Activated CD4-positive, alpha-beta T cell treated with anti-CD3 and anti-CD28 coated beads, Interleukin-2, amount 10 ng/mL, durations not matched to agents 7 days and 5 days (primary cell): ENCODE results near the gene IGSF9. TPM values are rescaled to one million over a fixed set of nuclear protein-coding genes. Genes with fewer than 3 reads are reported as not detected.

Experiments used
- CTCF ChIA-PET: fragments of 350-600 bp; sonication (Branson Sonifier 250); formaldehyde crosslinking; loops from one replicate; lab custom pipeline; 2021; ENCODE audit warnings: antibody characterized with exemption; lab: Charles Lee
- POLR2A ChIA-PET: fragments of 350-600 bp; sonication (Branson Sonifier 250); formaldehyde crosslinking; loops from one replicate; lab custom pipeline; 2021; ENCODE audit warnings: antibody characterized with exemption; lab: Charles Lee
- DNase-seq: peaks from one replicate; pipeline ENCODE4 v3.0.0-alpha.2; 2020
- H3K27ac Mint-ChIP-seq: one replicate; pipeline ENCODE4 v1.8.0; 2021; ENCODE audit warnings: mild to moderate bottlenecking, moderate library complexity, mixed read lengths
- H3K27me3 Mint-ChIP-seq: one replicate; pipeline ENCODE4 v1.8.0; 2021; ENCODE audit warnings: mixed read lengths
- H3K36me3 Mint-ChIP-seq: one replicate; pipeline ENCODE4 v1.8.0; 2021; ENCODE audit warnings: low read depth, mixed read lengths
- H3K4me1 Mint-ChIP-seq: one replicate; pipeline ENCODE4 v1.8.0; 2021; ENCODE audit warnings: mixed read lengths
- H3K4me3 Mint-ChIP-seq: one replicate; pipeline ENCODE4 v1.8.0; 2021; ENCODE audit warnings: mild to moderate bottlenecking, moderate library complexity, mixed read lengths
- H3K9me3 Mint-ChIP-seq: one replicate; pipeline ENCODE4 v1.8.0; 2021; ENCODE audit warnings: mixed read lengths
- total RNA-seq, 2 experiments: library from RNA; stranded (reverse); gene quantifications; one replicate each; pipeline ENCODE4 v1.2.3, GENCODE V29; 2021

Gene IGSF9, protein sequence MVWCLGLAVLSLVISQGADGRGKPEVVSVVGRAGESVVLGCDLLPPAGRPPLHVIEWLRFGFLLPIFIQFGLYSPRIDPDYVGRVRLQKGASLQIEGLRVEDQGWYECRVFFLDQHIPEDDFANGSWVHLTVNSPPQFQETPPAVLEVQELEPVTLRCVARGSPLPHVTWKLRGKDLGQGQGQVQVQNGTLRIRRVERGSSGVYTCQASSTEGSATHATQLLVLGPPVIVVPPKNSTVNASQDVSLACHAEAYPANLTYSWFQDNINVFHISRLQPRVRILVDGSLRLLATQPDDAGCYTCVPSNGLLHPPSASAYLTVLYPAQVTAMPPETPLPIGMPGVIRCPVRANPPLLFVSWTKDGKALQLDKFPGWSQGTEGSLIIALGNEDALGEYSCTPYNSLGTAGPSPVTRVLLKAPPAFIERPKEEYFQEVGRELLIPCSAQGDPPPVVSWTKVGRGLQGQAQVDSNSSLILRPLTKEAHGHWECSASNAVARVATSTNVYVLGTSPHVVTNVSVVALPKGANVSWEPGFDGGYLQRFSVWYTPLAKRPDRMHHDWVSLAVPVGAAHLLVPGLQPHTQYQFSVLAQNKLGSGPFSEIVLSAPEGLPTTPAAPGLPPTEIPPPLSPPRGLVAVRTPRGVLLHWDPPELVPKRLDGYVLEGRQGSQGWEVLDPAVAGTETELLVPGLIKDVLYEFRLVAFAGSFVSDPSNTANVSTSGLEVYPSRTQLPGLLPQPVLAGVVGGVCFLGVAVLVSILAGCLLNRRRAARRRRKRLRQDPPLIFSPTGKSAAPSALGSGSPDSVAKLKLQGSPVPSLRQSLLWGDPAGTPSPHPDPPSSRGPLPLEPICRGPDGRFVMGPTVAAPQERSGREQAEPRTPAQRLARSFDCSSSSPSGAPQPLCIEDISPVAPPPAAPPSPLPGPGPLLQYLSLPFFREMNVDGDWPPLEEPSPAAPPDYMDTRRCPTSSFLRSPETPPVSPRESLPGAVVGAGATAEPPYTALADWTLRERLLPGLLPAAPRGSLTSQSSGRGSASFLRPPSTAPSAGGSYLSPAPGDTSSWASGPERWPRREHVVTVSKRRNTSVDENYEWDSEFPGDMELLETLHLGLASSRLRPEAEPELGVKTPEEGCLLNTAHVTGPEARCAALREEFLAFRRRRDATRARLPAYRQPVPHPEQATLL
- not detected for total RNA-seq

DNA sequence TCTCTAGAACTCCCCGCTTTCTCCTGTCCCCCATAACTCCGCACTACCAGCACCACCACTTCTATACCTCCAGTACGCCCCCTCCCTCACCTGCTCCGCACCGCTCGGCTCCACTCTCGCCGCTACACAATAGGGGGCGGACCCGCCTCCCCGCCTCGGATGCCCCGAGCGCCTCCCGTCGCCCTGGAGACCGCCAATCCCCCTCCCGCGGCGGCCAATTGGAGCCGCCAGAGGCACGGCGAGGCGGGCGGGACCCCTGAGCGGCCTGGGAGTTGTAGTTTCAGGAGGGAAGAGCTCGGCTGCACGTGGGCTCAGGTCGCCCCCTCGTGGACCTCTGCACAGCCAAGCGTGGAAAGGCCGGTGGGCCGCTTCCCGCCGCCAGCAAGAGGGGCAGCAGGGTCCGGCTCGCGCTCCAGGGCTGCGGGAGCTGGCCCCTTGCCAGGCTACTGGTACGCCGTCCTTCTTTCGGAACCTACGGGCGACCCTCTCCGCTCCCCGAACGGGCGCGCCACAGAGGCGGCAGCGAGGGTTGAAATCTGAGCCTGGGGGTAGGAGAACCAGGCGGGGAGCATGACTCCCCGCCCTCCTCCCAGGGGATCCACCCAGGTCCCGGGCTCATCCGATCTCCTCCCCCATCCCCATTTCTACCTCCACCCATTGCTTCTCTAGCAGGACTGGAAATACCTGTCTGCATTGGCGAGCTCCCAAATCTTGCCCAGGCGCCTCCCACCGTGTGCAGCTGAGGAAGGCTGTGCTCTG lies at the start of gene IGSF9:
Gene IGSF9, minus strand, starts transcription at position 131 of the 759 bp plus-strand sequence. CDS start 2,159 bp downstream, outside the sequence.
- DNase-seq = peak; percentile 58
- Mint-ChIP-seq H3K36me3 (no peaks in the 10 kb centered on the region), H3K27me3 (peaks cover 56% of the 10 kb centered on the region), H3K27ac (no peak within 1 kb of the TSS), H3K4me3 (peak within 1 kb of the TSS; percentile 15), H3K4me1 (peaks cover 12% of the 10 kb centered on the region), H3K9me3 (no peaks in the 10 kb centered on the region)
- CTCF ChIA-PET = interaction anchor here (0.6 to 2.2 kb wide), 5 partner anchors 10 to 163 kb away, joined by 3 to 8 read pairs (median 4); partner anchors contain the start of gene TAGLN2
- POLR2A ChIA-PET = no interaction called here

DNA sequence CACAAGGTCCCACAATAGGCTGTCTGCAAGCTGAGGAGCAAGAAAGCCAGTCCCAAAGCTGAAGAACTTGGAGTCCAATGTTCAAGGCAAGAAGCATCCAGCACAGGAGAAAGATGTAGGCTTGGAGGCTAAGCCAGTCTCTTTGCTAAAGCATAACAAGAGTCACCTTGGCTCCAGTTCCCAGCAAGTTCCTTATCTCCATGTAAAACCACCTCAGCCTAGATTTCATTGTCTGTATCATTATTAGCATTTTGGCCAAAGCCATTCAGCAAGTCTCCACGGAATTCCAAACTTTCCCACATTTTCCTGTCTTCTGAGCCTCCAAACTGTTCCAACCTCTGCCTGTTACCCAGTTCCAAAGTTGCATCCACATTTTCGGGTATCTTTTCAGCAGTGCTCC lies 49.5 kb upstream of the IGSF9 start:
- no peaks in the 10 kb centered on the region for H3K36me3 Mint-ChIP-seq
- CTCF ChIA-PET = no interaction called here

DNA sequence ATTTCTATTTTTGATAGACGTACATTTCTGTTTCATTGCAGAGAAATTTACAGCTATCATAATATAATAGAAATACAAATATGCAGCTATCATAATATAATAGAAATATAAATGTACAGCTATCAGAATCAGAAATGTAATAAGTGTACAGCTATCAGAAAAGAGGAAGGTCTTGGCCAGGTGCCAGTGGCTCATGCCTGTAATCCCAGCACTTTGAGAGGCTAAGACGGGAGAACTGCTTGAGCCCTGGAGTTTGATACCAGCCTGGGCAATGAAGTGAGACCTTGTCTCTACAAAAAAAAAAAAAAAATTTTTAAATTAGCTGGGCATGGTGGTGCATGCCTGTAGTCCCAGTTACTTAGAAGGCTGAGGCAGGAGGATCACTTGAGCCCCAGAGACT lies 48.5 kb upstream of the IGSF9 start:
- ChIA-PET CTCF (no interaction called here), POLR2A (no interaction called here)
- Mint-ChIP-seq H3K27ac (no peak overlapping the region), H3K9me3 (no peaks in the 10 kb centered on the region), H3K36me3 (no peaks in the 10 kb centered on the region), H3K27me3 (peaks cover 34% of the 10 kb centered on the region), H3K4me1 (peaks cover 9% of the 10 kb centered on the region), H3K4me3 (no peak overlapping the region)
- DNase-seq = no peak

More for the DNA sequence above, 49.5 kb upstream of the IGSF9 start:
- peaks cover 9% of the 10 kb centered on the region for H3K4me1 Mint-ChIP-seq
- H3K27ac Mint-ChIP-seq = no peak overlapping the region
- no peak for DNase-seq
- POLR2A ChIA-PET = no interaction called here
- H3K4me3 Mint-ChIP-seq = no peak overlapping the region
- peaks cover 38% of the 10 kb centered on the region for H3K27me3 Mint-ChIP-seq
- no peaks in the 10 kb centered on the region for H3K9me3 Mint-ChIP-seq

DNA sequence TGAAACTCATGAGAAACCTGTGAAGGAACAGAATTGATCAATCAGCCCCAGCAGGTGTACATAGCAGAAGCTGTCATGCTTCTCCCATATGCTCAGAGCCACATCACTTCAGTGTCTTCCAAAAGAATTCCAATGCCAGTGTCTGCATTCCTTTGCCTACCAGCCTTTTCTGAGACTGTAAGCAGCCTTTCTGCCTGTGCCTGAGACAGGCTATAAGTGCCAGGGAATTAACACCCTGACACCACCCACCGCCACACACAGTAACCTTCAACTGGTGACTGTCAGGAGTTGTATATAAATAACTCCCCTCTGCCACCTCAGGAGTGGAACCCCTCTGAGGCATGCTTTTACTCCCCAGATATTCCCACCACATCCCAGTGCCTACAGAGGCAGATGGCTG lies 46.7 kb upstream of the IGSF9 start:
- peaks cover 22% of the 10 kb centered on the region for H3K27me3 Mint-ChIP-seq
- no peaks in the 10 kb centered on the region for H3K9me3 Mint-ChIP-seq
- no peak for DNase-seq
- peaks cover 9% of the 10 kb centered on the region for H3K4me1 Mint-ChIP-seq
- H3K4me3 Mint-ChIP-seq = no peak overlapping the region
- POLR2A ChIA-PET = no interaction called here
- no peak overlapping the region for H3K27ac Mint-ChIP-seq
- H3K36me3 Mint-ChIP-seq = no peaks in the 10 kb centered on the region
- CTCF ChIA-PET = interaction anchor here (1.1 kb wide), 1 partner anchor 13 kb away, joined by 3 read pairs; no protein-coding TSS in a partner anchor

DNA sequence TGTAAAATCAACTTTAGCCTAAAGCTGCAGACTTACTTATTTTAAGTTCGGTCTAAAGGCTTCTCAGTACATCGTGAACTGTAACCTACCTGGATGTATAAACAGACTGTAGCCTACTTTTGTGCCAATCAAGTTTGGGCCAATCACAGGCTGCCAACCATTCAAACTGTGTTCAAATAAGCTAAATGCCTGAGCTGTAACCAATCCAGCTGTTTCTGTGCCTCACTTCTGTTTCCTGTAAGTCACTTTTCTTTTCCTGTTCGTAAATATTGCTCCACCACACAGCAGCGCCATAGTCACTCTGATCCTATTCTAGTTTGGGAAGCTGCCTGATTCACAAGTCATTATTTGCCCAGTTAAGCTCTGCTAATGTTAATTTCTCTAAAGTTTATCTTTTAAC lies 46.1 kb upstream of the IGSF9 start:
- H3K27me3 Mint-ChIP-seq = peaks cover 19% of the 10 kb centered on the region
- no peak overlapping the region for H3K27ac Mint-ChIP-seq
- ChIA-PET POLR2A (no interaction called here), CTCF (interaction anchor here (1.1 kb wide), 1 partner anchor 13 kb away, joined by 3 read pairs; no protein-coding TSS in a partner anchor)
- no peak overlapping the region for H3K4me3 Mint-ChIP-seq
- no peaks in the 10 kb centered on the region for H3K9me3 Mint-ChIP-seq
- peak; percentile 13 for DNase-seq
- no peaks in the 10 kb centered on the region for H3K36me3 Mint-ChIP-seq
- peaks cover 9% of the 10 kb centered on the region for H3K4me1 Mint-ChIP-seq

DNA sequence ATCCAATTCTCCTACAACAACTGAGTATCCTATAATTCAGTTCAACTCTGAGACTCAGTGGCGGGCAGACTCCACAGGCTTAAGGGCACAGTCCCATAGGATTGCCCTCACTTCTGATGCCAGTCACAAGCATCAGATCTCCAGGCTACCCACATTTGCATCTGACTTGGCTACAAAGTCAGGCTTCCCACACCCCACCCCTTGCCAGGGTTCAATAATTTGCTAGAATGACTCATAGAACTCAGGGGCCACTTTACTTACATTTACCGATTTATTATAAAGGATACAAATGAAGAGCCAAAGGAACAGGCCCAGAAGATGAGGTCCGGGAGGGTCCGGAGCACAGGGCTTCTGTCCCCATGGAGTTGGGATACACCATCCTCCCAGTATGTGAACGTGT lies 44.6 kb upstream of the IGSF9 start:
- no peaks in the 10 kb centered on the region for H3K36me3 Mint-ChIP-seq
- POLR2A ChIA-PET = no interaction called here
- no peak overlapping the region for H3K27ac Mint-ChIP-seq
- no peaks in the 10 kb centered on the region for H3K9me3 Mint-ChIP-seq
- peaks cover 9% of the 10 kb centered on the region for H3K27me3 Mint-ChIP-seq
- no peak overlapping the region for H3K4me3 Mint-ChIP-seq
- CTCF ChIA-PET = no interaction called here
- peaks cover 9% of the 10 kb centered on the region for H3K4me1 Mint-ChIP-seq
- DNase-seq = no peak

DNA sequence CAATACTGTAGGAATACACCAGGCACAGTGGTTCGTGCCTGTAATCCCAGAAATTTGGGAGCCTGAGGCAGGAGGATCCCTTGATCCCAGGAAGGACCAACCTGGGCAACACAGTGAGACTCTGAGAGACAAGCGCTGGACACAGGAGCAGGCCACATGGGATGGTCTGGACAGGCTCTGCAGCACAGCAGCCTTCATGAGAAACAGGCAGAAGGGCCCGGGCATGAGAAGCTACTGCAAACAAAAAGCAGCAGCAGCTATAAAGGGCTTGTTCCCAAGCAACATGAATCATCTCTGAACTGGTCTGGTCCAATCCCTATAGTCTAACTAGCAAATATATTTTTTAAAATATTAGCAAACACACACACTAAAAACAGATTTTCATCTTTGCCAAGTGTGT lies 44.2 kb upstream of the IGSF9 start:
- CTCF ChIA-PET = interaction anchor here (0.6 to 1.1 kb wide), 2 partner anchors 16 to 549 kb away, joined by 3 read pairs; no protein-coding TSS in a partner anchor
- H3K27me3 Mint-ChIP-seq = peaks cover 8% of the 10 kb centered on the region
- POLR2A ChIA-PET = no interaction called here
- no peak overlapping the region for H3K27ac Mint-ChIP-seq
- H3K4me1 Mint-ChIP-seq = peaks cover 9% of the 10 kb centered on the region
- no peak overlapping the region for H3K4me3 Mint-ChIP-seq
- no peaks in the 10 kb centered on the region for H3K9me3 Mint-ChIP-seq
- no peak for DNase-seq
- H3K36me3 Mint-ChIP-seq = no peaks in the 10 kb centered on the region

DNA sequence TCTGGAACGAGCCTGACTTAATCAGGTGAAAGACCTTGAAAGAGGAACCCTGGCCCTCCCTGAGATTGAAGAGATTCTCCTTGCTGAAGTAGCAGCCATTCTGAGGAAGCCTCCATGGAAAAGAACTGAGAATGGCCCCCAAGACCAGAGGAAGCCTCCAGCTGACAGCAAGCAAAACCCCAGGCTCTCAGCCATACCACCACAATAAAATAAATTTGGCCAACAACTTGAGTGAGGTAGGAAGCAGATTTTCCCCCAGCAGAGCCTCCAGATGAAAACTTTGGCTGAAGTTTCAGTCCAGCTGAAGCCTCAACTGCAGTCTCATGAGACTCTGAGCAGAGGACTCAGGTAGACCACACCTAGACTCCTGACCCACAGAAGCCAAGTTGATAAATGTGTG lies 42.6 kb upstream of the IGSF9 start:
- Mint-ChIP-seq H3K36me3 (no peaks in the 10 kb centered on the region), H3K27me3 (peaks cover 12% of the 10 kb centered on the region), H3K9me3 (no peaks in the 10 kb centered on the region), H3K27ac (no peak overlapping the region), H3K4me1 (peaks cover 9% of the 10 kb centered on the region), H3K4me3 (no peak overlapping the region)
- no peak for DNase-seq
- POLR2A ChIA-PET = no interaction called here
- CTCF ChIA-PET = no interaction called here

DNA sequence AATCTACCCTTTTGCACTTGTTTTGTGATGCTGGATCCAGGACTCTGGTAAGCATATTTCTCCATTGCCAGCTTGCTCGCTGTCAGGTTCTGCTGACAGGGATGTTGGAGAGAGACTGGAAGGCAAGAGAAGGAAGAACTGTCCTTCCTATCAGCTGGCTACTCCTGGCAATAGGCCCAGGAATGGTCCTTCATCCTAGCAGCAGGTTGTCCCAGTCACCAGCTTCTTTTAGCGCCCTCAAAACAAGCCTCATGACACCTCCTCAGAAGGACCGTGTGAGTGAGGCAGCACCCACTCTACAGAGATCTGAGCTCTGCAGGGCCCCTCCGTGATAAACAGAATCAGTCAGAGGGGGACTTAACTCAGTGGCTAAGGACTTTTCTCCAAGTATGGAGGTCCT lies 41.8 kb upstream of the IGSF9 start:
- Mint-ChIP-seq H3K4me3 (no peak overlapping the region), H3K4me1 (peaks cover 9% of the 10 kb centered on the region), H3K27me3 (peaks cover 16% of the 10 kb centered on the region), H3K36me3 (no peaks in the 10 kb centered on the region), H3K9me3 (no peaks in the 10 kb centered on the region), H3K27ac (no peak overlapping the region)
- ChIA-PET POLR2A (no interaction called here), CTCF (interaction anchor here (0.8 kb wide), 1 partner anchor 15 kb away, joined by 3 read pairs; no protein-coding TSS in a partner anchor)
- DNase-seq = no peak

DNA sequence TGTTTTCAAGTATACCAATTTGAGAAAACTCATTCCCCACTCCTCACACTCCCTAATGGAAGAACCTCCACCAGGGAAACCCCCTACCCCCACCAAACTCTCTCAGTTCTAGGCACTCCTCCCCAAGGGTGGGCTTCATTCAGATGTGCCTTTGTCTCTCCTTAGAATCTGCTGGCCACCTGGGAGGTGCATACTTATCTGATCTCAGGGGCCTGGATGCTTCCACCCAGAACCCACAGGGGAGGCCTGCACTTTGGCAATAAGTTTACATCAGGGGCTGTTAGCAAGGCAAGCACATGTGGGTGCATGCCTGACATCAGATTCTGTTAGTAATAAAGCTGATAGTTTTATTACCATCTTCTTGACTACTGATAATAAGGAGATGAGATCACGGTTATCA lies 41.1 kb upstream of the IGSF9 start:
- Mint-ChIP-seq H3K27me3 (peaks cover 20% of the 10 kb centered on the region), H3K4me1 (peaks cover 5% of the 10 kb centered on the region), H3K27ac (no peak overlapping the region), H3K36me3 (no peaks in the 10 kb centered on the region), H3K9me3 (no peaks in the 10 kb centered on the region), H3K4me3 (no peak overlapping the region)
- ChIA-PET CTCF (no interaction called here), POLR2A (no interaction called here)
- DNase-seq = no peak

DNA sequence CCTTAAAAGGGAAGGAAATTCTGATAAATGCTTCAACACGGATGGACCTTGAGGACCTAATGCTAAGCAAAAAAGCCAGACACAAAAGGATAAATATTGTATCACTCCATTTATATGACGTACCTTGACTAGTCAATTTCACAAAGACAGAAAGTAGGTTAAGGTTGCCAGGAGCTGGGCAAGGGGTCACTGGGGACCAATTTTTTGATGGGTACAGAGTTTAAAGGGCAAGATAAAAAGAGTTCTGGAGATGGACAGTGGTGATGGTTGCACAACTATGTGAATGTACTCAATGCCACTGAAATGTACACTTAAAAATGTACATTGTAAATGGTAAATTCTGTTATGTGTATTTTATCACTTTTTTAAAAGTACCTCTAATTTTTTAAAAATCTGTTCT lies 40.7 kb upstream of the IGSF9 start:
- no peak overlapping the region for H3K4me3 Mint-ChIP-seq
- DNase-seq = no peak
- ChIA-PET POLR2A (no interaction called here), CTCF (no interaction called here)
- H3K27me3 Mint-ChIP-seq = peaks cover 20% of the 10 kb centered on the region
- H3K36me3 Mint-ChIP-seq = no peaks in the 10 kb centered on the region
- H3K9me3 Mint-ChIP-seq = no peaks in the 10 kb centered on the region
- peaks cover 2% of the 10 kb centered on the region for H3K4me1 Mint-ChIP-seq
- no peak overlapping the region for H3K27ac Mint-ChIP-seq

DNA sequence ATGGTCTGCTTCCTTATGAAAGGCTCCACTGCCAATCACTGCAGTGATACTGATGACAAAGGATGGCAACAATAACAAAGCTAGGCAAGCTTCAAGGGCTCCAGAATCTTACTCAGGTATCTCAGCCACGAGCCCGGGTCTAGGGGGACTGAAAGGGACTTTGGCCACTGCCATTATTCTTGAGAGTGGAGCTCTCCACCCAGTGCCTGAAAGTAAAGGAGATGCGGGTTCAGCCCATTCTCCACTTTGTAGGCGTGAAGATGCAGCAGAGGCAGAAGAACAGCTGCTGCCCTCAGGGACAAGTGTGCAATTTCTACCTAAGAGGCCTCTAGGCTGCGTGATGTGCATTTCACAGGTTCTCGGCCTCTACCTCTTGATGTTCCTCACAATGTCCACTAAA lies 40.1 kb upstream of the IGSF9 start:
- Mint-ChIP-seq H3K27me3 (peaks cover 20% of the 10 kb centered on the region), H3K27ac (no peak overlapping the region), H3K4me1 (no peaks in the 10 kb centered on the region), H3K9me3 (no peaks in the 10 kb centered on the region), H3K4me3 (no peak overlapping the region), H3K36me3 (no peaks in the 10 kb centered on the region)
- DNase-seq = no peak
- ChIA-PET POLR2A (no interaction called here), CTCF (no interaction called here)
